GM21447 (cell line): ENCODE data around the gene INPPL1.
"Not testable (repeated sequence)": the region's sequence is repeated elsewhere in the genome, so short reads cannot be mapped to it uniquely, and the experiment has no call there.

Experiments
- ATAC-seq: cut with Tn5 transposase; IDR thresholded peaks from one replicate; pipeline ENCODE4 v1.9.1; 2021; ENCODE audit not compliant: unreplicated experiment

The INPPL1 gene

DNA sequence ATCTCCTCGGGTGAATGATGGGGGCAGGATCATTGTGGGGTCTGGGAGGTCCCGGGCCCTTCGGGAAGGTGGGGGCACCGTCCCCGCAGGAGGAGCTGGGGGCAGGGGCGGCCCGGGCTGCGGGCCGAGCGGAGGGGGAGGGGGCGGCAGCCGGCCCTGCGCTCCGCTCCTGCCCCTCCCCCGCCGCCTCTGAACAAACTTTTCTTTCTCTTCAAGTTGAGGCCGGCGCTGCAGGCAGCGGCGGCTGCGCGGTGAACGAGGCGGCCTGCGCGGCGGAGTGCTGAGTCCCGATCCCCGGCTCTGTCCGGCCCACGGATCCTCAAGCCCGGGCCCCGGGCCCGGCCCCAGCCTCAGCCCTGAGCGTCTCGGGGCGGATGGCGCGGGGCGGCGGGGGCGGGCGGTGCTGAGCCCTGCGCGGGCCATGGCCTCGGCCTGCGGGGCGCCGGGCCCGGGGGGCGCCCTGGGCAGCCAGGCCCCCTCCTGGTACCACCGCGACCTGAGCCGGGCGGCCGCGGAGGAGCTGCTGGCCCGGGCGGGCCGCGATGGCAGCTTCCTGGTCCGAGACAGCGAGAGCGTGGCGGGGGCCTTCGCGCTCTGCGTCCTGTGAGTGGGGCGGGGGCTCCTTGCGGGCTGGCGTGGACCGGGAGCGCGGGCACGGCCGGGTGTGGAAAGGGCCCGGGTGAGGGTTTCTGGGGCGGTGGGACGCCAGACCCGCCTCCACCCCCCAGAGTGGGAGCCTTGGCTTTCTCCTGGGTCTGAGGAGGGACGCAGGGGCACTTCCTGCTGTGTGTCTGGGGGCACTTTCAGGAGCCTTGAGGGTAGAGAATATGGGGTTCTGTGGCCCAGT is at the start of gene INPPL1:
TSS of gene INPPL1 (plus strand) at position 204 of the 847 bp plus-strand sequence. CDS start at position 422, 218 bp downstream.
- ATAC-seq: no peak

GRCh38 chr11:72177656-72178055 is 46.9 kb upstream of the INPPL1 start:
- ATAC-seq: no peak

DNA sequence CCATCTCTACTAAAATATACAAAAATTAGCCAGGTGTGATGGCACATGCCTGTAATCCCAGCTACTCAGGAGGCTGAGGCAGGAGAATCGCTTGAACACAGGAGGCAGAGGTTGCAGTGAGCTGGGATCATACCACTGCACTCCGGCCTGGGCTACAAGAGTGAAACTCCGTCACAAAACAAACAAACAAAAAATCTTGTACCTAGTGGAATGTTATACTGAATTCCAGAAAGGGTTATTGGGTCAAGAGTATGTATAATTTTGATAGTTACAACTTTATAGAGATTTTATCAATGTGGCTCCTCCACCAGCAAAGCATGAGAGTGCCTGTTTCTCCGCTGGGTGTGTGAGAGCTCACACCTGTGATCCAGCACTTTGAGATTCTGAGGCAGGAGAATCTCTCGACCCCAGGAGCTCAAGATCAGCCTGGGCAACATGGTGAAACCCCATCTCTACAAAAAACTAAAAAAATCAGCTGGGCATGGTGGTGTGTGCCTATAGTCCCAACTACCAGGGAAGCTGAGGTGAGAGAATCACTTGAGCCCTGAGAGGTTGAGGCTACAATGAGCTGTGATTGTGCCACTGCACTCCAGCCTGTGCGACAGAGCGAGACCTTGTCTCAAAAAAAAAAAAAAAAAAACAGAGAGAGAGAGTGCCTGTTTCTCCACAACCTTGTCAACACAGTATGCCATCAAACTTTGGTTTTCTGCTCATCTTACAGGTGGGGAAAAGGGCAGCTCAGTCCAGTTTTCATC is 45.3 kb upstream of the INPPL1 start:
- ATAC-seq: no peak

DNA sequence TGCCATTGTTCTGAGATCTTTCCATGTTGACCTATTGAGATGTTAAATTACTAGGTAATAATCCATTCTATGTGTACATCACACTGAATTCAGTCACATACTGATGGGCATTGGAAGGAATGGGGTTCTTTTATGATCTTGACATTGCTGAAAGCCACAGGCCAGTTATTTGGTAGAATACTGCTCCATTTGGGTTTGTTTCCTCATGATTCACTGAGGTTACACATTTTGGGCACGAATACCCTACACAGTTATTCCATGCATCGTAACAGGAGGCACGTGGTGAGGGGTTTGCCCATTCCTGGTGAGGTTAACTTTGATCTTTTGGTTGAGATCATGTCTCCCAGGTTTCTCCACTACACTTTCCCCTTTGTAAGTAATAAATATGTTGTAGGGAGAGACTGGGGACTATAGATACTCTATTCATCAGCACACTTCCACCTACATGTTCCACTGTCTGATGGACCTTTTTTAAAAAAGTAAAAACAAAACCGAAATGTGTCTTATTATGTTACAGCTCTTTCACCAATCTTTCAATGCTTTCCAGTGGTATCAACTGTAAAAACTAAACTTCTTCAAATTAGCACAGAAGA is 44.7 kb upstream of the INPPL1 start:
- ATAC-seq: no peak

DNA sequence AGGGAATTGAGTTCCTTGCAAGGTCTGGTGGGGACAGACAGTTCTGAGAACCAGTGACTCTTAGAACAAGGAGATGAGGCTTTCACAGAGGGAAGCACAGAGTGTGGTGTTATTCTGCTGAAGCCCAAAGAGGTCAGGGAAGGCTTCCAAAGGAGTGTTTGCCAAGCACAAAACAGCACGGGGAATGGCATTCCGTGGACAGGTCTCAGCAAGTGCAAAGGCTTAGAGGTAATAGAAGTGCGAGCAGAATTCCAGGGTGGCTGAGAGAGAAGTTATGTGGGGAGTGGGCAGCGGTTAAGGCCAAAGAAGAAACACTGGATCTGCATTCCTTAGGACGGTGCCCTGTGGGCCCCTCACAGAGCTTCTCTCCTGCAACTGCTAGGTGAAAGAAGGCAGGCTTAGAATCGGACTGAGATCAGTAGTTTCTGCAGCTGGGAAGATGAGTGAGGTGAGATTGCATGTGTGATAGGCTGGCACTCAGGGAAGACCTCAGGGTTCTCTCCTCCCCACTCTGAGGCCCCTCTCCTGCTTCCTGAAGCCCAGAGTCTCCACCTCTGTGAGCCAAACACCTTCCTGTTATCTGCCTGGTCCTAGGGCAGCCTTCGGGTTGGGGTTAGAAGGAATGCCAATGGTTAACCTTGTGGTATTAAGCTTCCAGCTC is 43.5 kb upstream of the INPPL1 start:
- not testable (repeated sequence) for ATAC-seq

DNA sequence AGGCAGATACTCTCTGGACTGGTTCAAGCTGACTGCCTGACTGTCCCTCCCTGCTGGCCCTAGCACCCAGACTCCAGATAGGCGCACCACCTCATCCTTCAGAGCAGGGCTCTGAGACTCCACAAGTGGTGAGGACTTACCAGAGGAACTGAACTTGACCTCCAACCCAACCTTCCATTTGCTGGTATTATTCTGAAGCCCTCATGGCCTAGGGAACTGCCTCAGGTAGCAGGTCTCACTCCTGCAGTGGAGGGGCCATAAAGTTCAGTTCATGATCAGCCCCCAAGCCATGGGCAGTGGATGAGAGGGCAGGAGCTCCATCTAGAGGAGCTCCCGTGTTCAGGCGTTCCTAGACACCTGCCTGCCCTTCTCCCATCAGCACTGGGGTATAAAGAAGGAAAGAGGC is 43.0 kb upstream of the INPPL1 start:
- not testable (repeated sequence) for ATAC-seq

GRCh38 chr11:72188267-72188666 is 36.3 kb upstream of the INPPL1 start:
- ATAC-seq: no peak

- ATAC-seq: no peak
These were observed 34.9 kb upstream of the INPPL1 start for GRCh38 chr11:72189455-72190250.

DNA sequence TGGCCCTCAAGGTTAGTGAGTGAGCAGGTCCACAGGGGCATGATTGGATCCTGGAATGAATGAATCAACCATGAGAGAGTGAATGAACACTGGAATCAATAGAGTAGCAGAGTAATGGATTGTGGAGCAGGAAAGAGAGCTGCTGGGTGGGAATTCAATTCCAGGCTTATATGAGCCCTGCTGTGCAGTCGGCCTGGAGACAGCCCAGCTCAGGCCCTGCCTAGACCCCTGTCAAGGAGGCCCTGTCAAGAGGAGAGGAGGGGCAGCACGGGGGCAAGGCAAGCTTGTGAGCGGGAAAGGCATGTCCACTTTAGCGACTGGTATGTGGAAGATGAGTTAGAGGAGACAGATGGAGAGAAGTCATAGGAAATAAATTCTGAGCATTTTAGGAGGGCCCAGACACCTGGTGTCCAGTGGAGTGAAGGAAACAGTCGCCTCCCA is 33.9 kb upstream of the INPPL1 start:
- no peak for ATAC-seq

- ATAC-seq: no peak
These were observed 32.6 kb upstream of the INPPL1 start, which contains the start of gene FOLR1 for GRCh38 chr11:72191961-72192381. Gene FOLR1, plus strand, starts transcription at chr11:72192140. Its CDS starts 34 bp downstream, at chr11:72192174.

DNA sequence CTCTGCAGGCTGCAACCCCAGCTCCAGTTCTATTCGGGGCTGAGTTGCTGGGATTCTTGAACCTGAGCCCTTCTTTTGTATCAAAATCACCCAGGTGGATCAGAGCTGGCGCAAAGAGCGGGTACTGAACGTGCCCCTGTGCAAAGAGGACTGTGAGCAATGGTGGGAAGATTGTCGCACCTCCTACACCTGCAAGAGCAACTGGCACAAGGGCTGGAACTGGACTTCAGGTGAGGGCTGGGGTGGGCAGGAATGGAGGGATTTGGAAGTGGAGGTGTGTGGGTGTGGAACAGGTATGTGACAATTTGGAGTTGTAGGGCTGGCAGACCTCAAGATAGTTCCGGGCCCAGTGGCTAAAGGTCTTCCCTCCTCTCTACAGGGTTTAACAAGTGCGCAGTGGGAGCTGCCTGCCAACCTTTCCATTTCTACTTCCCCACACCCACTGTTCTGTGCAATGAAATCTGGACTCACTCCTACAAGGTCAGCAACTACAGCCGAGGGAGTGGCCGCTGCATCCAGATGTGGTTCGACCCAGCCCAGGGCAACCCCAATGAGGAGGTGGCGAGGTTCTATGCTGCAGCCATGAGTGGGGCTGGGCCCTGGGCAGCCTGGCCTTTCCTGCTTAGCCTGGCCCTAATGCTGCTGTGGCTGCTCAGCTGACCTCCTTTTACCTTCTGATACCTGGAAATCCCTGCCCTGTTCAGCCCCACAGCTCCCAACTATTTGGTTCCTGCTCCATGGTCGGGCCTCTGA is 28.9 kb upstream of the INPPL1 start:
- no peak for ATAC-seq

DNA sequence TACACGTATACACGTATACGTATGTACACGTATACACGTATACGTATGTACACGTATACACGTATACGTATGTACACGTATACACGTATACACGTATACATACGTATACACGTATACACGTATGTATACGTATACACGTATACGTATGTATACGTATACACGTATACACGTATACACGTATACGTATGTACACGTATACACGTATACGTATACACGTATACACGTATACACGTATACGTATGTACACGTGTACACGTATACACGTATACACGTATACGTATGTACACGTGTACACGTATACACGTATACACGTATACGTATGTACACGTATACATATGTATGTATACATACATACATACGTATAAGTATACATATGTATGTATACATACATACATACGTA is 23.1 kb upstream of the INPPL1 start:
- ATAC-seq: not testable (repeated sequence)

DNA sequence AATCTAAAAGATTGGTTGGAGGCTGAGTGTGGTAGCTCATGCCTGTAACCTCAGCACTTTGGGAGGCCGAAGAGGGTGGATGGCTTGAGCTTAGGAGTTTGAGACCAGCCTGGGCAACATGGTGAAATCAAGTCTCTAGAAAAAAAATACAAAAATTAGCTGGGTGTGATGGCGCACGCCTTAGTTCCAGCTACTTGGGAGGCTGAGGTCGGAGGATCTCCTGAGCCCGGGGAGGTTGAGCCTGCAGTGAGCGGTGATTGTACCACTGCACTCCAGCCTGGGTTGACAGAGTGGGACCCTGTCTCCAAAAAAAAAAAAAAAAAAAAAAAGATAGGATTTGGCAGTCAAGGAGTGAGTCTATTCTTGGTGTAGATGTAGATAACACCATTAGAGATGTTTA is 22.0 kb upstream of the INPPL1 start:
- ATAC-seq: no peak

- no peak for ATAC-seq
These were observed 21.4 kb upstream of the INPPL1 start for GRCh38 chr11:72203163-72203562.

DNA sequence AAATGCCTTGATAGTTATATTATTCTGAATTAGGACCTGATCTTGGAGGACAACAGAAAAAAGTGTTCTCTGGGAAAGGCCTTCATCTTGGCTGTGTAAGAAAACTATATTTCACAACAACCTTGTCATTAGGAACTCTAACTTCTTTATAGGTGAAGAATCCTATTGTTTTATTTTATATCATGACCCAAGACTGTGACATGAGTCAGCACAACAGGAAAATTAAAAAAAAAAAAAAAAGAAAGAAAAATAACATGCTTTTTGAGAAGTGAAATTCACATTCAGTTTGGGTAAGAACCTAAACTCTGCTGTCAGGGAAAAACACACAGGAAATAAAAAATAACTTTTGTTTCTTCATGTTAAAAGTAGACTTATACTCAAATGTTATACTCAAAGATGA is 19.7 kb upstream of the INPPL1 start:
- no peak for ATAC-seq

DNA sequence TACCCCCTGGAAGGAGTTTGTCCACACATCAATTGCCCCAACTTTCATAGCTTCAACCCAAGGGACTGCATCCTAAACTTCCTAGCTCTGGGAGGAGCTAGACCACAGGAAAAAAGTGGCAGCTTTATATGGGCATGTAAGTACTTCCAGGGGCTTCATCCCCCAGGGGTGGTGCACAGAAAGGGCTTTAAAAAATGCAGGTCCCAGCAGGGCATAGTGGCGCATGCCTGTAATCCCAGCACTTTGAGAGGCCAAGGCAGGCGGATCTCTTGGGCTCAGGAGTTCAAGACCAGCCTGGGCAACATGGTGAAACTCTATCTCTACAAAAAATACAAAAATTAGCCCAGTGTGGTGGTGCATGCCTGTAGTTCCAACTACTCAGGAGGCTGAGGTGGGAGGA is 17.8 kb upstream of the INPPL1 start:
- ATAC-seq: not testable (repeated sequence)

DNA sequence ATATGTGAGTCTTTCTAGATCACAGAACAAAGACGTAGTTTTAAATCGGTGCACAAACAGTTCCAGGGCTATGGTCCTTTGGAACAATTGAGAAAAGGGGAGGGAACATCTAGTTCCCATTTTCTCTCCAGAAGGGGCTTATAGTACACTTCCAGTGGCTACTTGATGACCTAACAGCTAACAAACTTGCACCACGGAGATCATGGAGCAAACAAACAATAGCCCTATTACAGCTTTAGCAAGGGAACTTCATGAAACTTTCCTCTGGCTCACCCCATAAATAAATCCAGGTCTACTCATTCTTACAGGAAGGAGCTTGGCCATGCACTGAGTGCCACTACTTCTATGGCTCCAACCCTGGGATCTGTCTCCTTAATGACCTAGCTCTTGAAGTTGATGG is 16.3 kb upstream of the INPPL1 start:
- no peak for ATAC-seq

DNA sequence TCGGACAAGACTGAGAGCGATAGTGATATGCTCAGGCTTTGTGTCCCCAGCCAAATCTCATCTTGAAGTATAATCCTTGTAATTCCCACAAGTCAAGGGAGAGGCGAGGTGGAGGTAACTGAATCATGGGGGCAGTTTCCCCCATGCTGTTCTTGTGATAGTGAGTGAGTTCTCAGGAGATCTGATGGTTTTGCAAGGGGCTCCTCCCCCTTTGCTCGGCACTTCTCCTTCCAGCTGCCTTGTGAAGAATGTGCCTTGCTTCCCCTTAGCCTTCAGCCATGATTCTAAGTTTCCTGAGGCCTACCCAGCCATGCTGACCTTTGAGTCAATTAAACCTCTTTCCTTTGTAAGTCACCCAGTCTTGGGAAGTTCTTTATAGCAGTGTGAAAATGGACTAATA is 15.5 kb upstream of the INPPL1 start:
- ATAC-seq: no peak

DNA sequence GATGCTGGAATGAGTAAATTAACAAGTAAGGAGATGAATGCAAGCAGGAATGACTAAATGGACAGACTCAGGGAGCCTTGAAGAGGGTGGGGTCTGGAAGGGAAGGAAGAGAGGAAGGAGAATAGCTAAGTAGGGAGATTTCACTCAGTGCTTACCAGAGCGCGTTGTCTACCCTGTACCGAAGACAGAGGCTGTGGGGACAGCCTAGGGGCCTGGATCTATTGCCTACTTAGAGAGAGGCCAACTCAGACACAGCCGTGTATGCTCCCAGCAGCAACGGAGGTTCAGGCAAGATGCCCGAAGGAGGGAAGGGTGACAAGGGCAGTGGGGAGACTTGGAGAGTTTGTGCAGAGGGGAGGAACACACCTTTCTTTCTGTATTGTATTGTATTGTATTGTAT is 7.9 kb upstream of the INPPL1 start, which contains the start of gene FOLR2:
TSS of gene FOLR2 (plus strand) at position 157 of the 400 bp plus-strand sequence. CDS start 1,791 bp downstream, outside the sequence.
- ATAC-seq: no peak
